HepG2 (cell line): ENCODE results near the gene P2RY8. TPM values are rescaled to one million over a fixed set of nuclear protein-coding genes. Genes with fewer than 3 reads are reported as not detected.

ENCODE experiments used
- ATAC-seq: fragments of 200-7000 bp; cut with Tn5 transposase; 3 replicates; pipeline ENCODE4 v1.9.1; 2020; ENCODE audit warnings: mild to moderate bottlenecking, moderate library complexity
- BruUV-seq: library from RNA; stranded (reverse); fragments of 400-500 nt; replicated peaks from 2 replicates; lab custom pipeline; 2021; lab: Mats Ljungman, UMichigan
- CTCF ChIA-PET: fragments of 300-600 bp; formaldehyde crosslinking; extraction: SDS; loops from one replicate; lab custom pipeline; 2021; ENCODE audit warnings: low total read pairs, inconsistent platforms, low intra/inter-chr PET ratio; lab: Yijun Ruan, JAX
- POLR2A ChIA-PET: fragments of 350-600 bp; sonication (Branson Sonifier 250); formaldehyde crosslinking; loops from one replicate; lab custom pipeline; 2020; ENCODE audit warnings: antibody characterized with exemption, inconsistent platforms; lab: Yijun Ruan, JAX
- DNase-seq: peaks from one replicate; pipeline ENCODE4 v3.0.0-alpha.2; 2015; ENCODE audit warnings: low spot score
- FAIRE-seq: peaks from 3 replicates; lab custom pipeline; 2011; peaks lifted over from hg19 to GRCh38; lab: Jason Lieb, UNC
- H2AFZ ChIP-seq: one replicate; pipeline ENCODE4 v1.6.1; 2011; ENCODE audit warnings: low read length, inconsistent platforms
- H3K27ac ChIP-seq: fragments of 300-600 bp; 3 replicates; pipeline ENCODE4 v1.8.0; 2011; ENCODE audit warnings: mixed run types, mild to moderate bottlenecking, mixed read lengths, low read length, inconsistent platforms; ENCODE audit not compliant: insufficient read depth; ENCODE audit errors: extremely low read length
- H3K27me3 ChIP-seq, 2 experiments: fragments of 200-600 bp in 1 of 2; 2 replicates in 1 of 2; 3 replicates in 1 of 2; pipeline versions ENCODE4 v1.6.0 to v1.8.0; 2011; ENCODE audit warnings: low read length in 2 of 2, mild to moderate bottlenecking in 2 of 2, moderate library complexity in 2 of 2, inconsistent platforms in 1 of 2; ENCODE audit not compliant: insufficient read depth in 2 of 2, control insufficient read depth in 1 of 2
- H3K36me3 ChIP-seq, 2 experiments: fragments of 200-600 bp in 1 of 2; replicated peaks in 1 of 2; 2 replicates in 1 of 2; 3 replicates in 1 of 2; pipeline versions ENCODE4 v1.5.1 to v1.8.0; 2011; ENCODE audit warnings: low read length in 2 of 2, inconsistent platforms in 1 of 2; ENCODE audit not compliant: insufficient read depth in 2 of 2, control insufficient read depth in 1 of 2
- H3K4me1 ChIP-seq: 2 replicates; pipeline ENCODE4 v1.5.1; 2012; ENCODE audit warnings: low read length, inconsistent platforms; ENCODE audit not compliant: insufficient read depth
- H3K4me2 ChIP-seq: 2 replicates; pipeline ENCODE4 v1.6.0; 2011; ENCODE audit warnings: low read depth, low read length, inconsistent platforms
- H3K4me3 ChIP-seq, 3 experiments: fragments of 200-600 bp in 1 of 3; sonication (generic), shearing (Covaris generic) in 1 of 3; replicated peaks in 1 of 3; 2 replicates each; pipeline ENCODE4 v1.5.1; 2011 to 2016; ENCODE audit warnings: low read length in 3 of 3, inconsistent platforms in 2 of 3, low read depth in 2 of 3, mild to moderate bottlenecking in 2 of 3, control low read depth in 1 of 3, mixed read lengths in 1 of 3; ENCODE audit not compliant: insufficient read depth in 1 of 3
- H3K79me2 ChIP-seq: one replicate; pipeline ENCODE4 v1.6.1; 2011; ENCODE audit warnings: low read length, inconsistent platforms; ENCODE audit not compliant: insufficient read depth
- H3K9ac ChIP-seq: 2 replicates; pipeline ENCODE4 v1.6.0; 2011; ENCODE audit warnings: mild to moderate bottlenecking, low read depth, low read length, inconsistent platforms; ENCODE audit not compliant: insufficient read depth
- H3K9me3 ChIP-seq: 2 replicates; pipeline ENCODE4 v1.5.1; 2012; ENCODE audit warnings: mild to moderate bottlenecking, low read length
- H4K20me1 ChIP-seq: 2 replicates; pipeline ENCODE4 v1.6.0; 2011; ENCODE audit warnings: inconsistent platforms, mild to moderate bottlenecking, low read length, moderate library complexity; ENCODE audit not compliant: insufficient read depth
- AGO1 ChIP-seq: fragments of 200-400 bp; formaldehyde crosslinking; IDR thresholded peaks from 2 replicates; pipeline ENCODE4 v1.6.1; 2017; ENCODE audit warnings: mild to moderate bottlenecking, low read depth, low read length, moderate library complexity; ENCODE audit not compliant: poor library complexity, severe bottlenecking
- EED ChIP-seq: sonication (generic); formaldehyde crosslinking; IDR thresholded peaks from 2 replicates; pipeline ENCODE4 v1.5.0; 2020; ENCODE audit warnings: mild to moderate bottlenecking, missing genetic modification reagents
- FOXK1 ChIP-seq: sonication (generic); formaldehyde crosslinking; IDR thresholded peaks from 2 replicates; pipeline ENCODE4 v1.4.0; 2020; ENCODE audit warnings: low read depth, missing genetic modification reagents, borderline replicate concordance
- KDM2A ChIP-seq: sonication (generic); formaldehyde crosslinking; IDR thresholded peaks from 2 replicates; pipeline ENCODE4 v1.4.0; 2020; ENCODE audit warnings: low read depth, missing genetic modification reagents, borderline replicate concordance
- KDM4B ChIP-seq: sonication (generic); formaldehyde crosslinking; IDR thresholded peaks from 2 replicates; pipeline ENCODE4 v1.4.0; 2020; ENCODE audit warnings: missing genetic modification reagents
- MTF1 ChIP-seq: sonication (generic); formaldehyde crosslinking; IDR thresholded peaks from 2 replicates; pipeline ENCODE4 v1.5.0; 2020; ENCODE audit warnings: missing genetic modification reagents
- POLR2AphosphoS5 ChIP-seq: IDR thresholded peaks from 2 replicates; pipeline ENCODE4 v1.6.1; 2012; ENCODE audit warnings: low read depth, low read length
- PTBP1 ChIP-seq: fragments of 200-400 bp; formaldehyde crosslinking; IDR thresholded peaks from 2 replicates; pipeline ENCODE4 v1.6.1; 2018; ENCODE audit warnings: low read length, low read depth; ENCODE audit not compliant: poor library complexity, severe bottlenecking
- STAT5B ChIP-seq: sonication (generic); formaldehyde crosslinking; IDR thresholded peaks from 2 replicates; pipeline ENCODE4 v1.4.0; 2020; ENCODE audit warnings: missing genetic modification reagents
- TBP ChIP-seq: sonication (generic); formaldehyde crosslinking; IDR thresholded peaks from 2 replicates; pipeline ENCODE4 v1.5.0; 2020; ENCODE audit warnings: missing genetic modification reagents
- TCF12 ChIP-seq, 2 experiments: fragments of 450-650 bp in 1 of 2; sonication (generic) in 1 of 2; formaldehyde crosslinking in 1 of 2; IDR thresholded peaks; 2 replicates each; pipeline versions ENCODE4 v1.6.1 to v1.8.0; 2017 to 2022; ENCODE audit warnings: antibody characterized with exemption in 1 of 2, mild to moderate bottlenecking in 1 of 2, missing genetic modification reagents in 1 of 2, moderate library complexity in 1 of 2
- TEAD3 ChIP-seq: optimal IDR thresholded peaks from 2 replicates; pipeline ENCODE3; 2016; ENCODE audit warnings: borderline replicate concordance
- ZFP1 ChIP-seq: IDR thresholded peaks from 2 replicates; pipeline ENCODE4 v1.6.1; 2016
- ZNF232 ChIP-seq: sonication (generic); formaldehyde crosslinking; IDR thresholded peaks from 2 replicates; pipeline ENCODE4 v1.4.0; 2020; ENCODE audit warnings: missing genetic modification reagents, borderline replicate concordance
- ZNF572 ChIP-seq: sonication (generic); formaldehyde crosslinking; IDR thresholded peaks from 2 replicates; pipeline ENCODE4 v1.5.1; 2020; ENCODE audit warnings: mild to moderate bottlenecking, missing genetic modification reagents
- ZNF605 ChIP-seq: sonication (generic); formaldehyde crosslinking; IDR thresholded peaks from 2 replicates; pipeline ENCODE4 v1.8.0; 2022; ENCODE audit warnings: mild to moderate bottlenecking, missing genetic modification reagents
- ZNF616 ChIP-seq: sonication (generic); formaldehyde crosslinking; IDR thresholded peaks from 2 replicates; pipeline ENCODE4 v1.5.0; 2020; ENCODE audit warnings: low read depth, mild to moderate bottlenecking, missing genetic modification reagents
- ZNF674 ChIP-seq: sonication (generic); formaldehyde crosslinking; IDR thresholded peaks from 2 replicates; pipeline ENCODE4 v1.5.0; 2020; ENCODE audit warnings: low read depth, mild to moderate bottlenecking, missing genetic modification reagents
- ZNF781 ChIP-seq: sonication (generic); formaldehyde crosslinking; IDR thresholded peaks from 2 replicates; pipeline ENCODE4 v1.5.1; 2020; ENCODE audit warnings: borderline replicate concordance, mild to moderate bottlenecking, missing genetic modification reagents; ENCODE audit errors: not compliant biosample characterization
- WGBS: methylation state at CpG from one replicate; pipeline ENCODE4 v1.1.6; 2017; ENCODE audit warnings: low lambda C conversion rate; 5-methylcytosine and 5-hydroxymethylcytosine counted together
- in situ Hi-C: cut with HindIII; loops from 2 replicates; pipeline ENCODE4 v1.10.0; 2017; ENCODE audit warnings: low pct_unique_long_range_greater_than_20kb; ENCODE audit not compliant: extremely low pct_ligation_motif_present
- intact Hi-C: fragments of 100-400 bp; cut with micrococcal nuclease; formaldehyde crosslinking; loops from one replicate; pipeline ENCODE4 v1.10.0; 2022; ENCODE audit not compliant: unreplicated experiment
- polyA plus RNA-seq, 8 experiments: library from polyadenylated mRNA; depleted of rRNA in 3 of 8; stranded (reverse) in 7 of 8; unstranded in 1 of 8; fragments of >200 nt; fragmentation: Illumina TruSeq in 4 of 8; extraction: Trizol in 4 of 8; gene quantifications; 2 replicates each; pipeline versions ENCODE4 v1.2.1 to v1.2.3, GENCODE V29; 2011 to 2016; ENCODE audit warnings: low read depth in 4 of 8, missing spikeins in 1 of 8, mixed read lengths in 1 of 8; ENCODE audit not compliant: insufficient read depth in 1 of 8
- total RNA-seq, 5 experiments: library from RNA; depleted of rRNA; stranded (reverse); fragments of >200 nt; fragmentation: Illumina TruSeq; extraction: Trizol; gene quantifications; 2 replicates each; pipeline ENCODE4 v1.2.3, GENCODE V29; 2016; ENCODE audit warnings: low read depth in 1 of 5

Gene P2RY8
- total and polyA plus RNA-seq, 2 of the 13 experiments (the other 11 are each of a cell fraction or from before 2014, with no cell fraction given), result 1.0 to 1.3 TPM

DNA sequence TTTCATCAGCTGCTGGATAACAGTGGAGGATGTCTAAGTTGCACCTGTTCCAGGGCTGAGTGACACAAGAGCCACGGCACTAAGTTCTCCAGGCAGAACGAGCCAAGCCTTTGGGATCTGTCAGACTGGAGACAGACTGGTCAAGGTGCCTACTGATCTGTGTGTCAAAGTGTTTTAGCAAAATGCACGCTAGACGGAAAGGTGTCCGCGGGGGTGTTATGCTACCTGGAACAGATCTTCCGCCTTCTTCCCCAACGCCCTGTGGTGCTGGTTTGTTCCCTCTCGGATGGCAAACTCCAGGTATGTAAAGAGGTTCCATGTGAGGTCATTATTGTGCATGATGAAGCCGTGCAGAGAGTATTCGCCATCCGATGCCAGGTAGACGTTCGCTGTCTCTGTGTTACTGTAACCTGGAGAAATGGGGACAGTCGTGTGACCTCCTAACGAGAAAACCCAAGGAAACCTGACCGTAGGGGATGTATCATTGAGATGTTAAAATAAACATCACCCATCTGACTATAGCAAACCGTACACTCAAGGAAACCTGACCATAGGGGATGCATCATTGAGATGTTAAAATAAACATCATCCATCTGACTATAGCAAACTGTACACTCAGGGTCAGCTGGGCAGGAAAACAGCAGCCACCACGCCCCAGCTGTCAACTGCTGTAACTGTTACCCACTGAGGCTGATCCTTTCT, 115.4 kb downstream of the P2RY8 start:
- TF ChIP-seq EED (CRISPR knock-in tag) (no peak), TEAD3 (CRISPR knock-in tag) (no peak), TBP (CRISPR knock-in tag) (no peak), ZNF232 (CRISPR knock-in tag) (no peak), ZNF605 (peak; percentile 26; the same call in 1 of the 2 replicates), KDM4B (CRISPR knock-in tag) (no peak), KDM2A (CRISPR knock-in tag) (0 out of 2 replicates have a peak, but pooled peaks have one; percentile 16)
- ChIA-PET POLR2A (no interaction called here), CTCF (no interaction called here)
- H3K9me3 ChIP-seq, result peaks cover 16% of the 10 kb centered on the region; the same call in 1 of the 2 replicates
- intact Hi-C loops (no loop called here), in situ Hi-C loops (no loop called here)
- H2AFZ ChIP-seq, result no peak overlapping the region
- H3K79me2 ChIP-seq, result no peaks in the 10 kb centered on the region
- H3K27me3 ChIP-seq, result no peaks in the 10 kb centered on the region
- no peak overlapping the region for H3K27ac ChIP-seq
- peak; percentile 7; the same call in 2 of the 3 replicates for ATAC-seq
- no peak overlapping the region for H3K4me2 ChIP-seq
- no peak for FAIRE-seq
- peaks cover 12% of the 10 kb centered on the region for H3K4me1 ChIP-seq
- no peak for DNase-seq
- H4K20me1 ChIP-seq, result peaks cover 3% of the 10 kb centered on the region; the same call in 1 of the 2 replicates
- peaks cover 7 to 9% of the 10 kb centered on the region in 2 experiments; a peak in 4 of 5 replicates for H3K36me3 ChIP-seq
- no peak overlapping the region for H3K4me3 ChIP-seq
- no TSS peak for BruUV-seq
- H3K9ac ChIP-seq, result no peak overlapping the region
- over 99% methylated on average over 18 of the region's 19 CpGs for WGBS

DNA sequence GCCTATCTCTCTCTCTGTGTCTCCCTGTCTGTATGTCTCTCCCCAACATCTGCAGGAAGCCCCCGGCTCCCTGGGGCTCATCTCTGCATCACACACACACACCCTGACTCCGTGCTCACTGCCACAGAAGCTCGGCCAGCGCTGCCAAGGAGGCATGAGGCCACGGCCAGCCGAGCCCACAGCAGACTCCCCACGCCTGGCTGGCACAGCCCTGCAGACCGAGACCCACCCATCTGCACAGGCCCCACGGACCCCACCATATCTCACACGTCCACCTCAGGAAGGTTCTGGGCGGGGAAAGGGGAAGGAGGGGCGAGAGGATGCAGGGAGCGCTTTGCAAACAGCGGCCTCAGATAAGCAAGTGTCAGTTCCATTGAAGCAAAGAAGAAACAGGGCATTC, 116.6 kb downstream of the P2RY8 start:
- Histone ChIP-seq H3K36me3 (peaks cover 9 to 14% of the 10 kb centered on the region in 2 experiments; a peak in 4 of 5 replicates), H3K27me3 (no peaks in the 10 kb centered on the region), H3K27ac (no peak overlapping the region), H3K9me3 (peaks cover 16% of the 10 kb centered on the region; the same call in 1 of the 2 replicates), H3K4me2 (no peak overlapping the region), H2AFZ (no peak overlapping the region), H3K79me2 (no peaks in the 10 kb centered on the region), H3K4me3 (no peak overlapping the region), H3K9ac (no peak overlapping the region), H4K20me1 (peaks cover 3% of the 10 kb centered on the region; the same call in 1 of the 2 replicates), H3K4me1 (peaks cover 12% of the 10 kb centered on the region)
- FAIRE-seq, result no peak
- ChIA-PET CTCF (no interaction called here), POLR2A (no interaction called here)
- ATAC-seq, result peak; percentile 21
- no TSS peak for BruUV-seq
- intact Hi-C loops, result no loop called here
- WGBS, result 93% methylated on average over 14 of the region's 14 CpGs
- DNase-seq, result no peak
- in situ Hi-C loops, result no loop called here
- TF ChIP-seq ZNF572 (CRISPR knock-in tag), result peak; percentile 27; the same call in 1 of the 2 replicates
- TF ChIP-seq POLR2AphosphoS5, result peak; percentile 21; the same call in 1 of the 2 replicates
- no peak for TF ChIP-seq ZNF674 (CRISPR knock-in tag)
- TF ChIP-seq ZNF781 (CRISPR knock-in tag), result no peak
- no peak for TF ChIP-seq ZFP1 (CRISPR knock-in tag)
- TF ChIP-seq PTBP1, result peak; percentile 99
- TF ChIP-seq FOXK1 (CRISPR knock-in tag), result no peak
- TF ChIP-seq STAT5B, result no peak
- no peak for TF ChIP-seq MTF1
- TF ChIP-seq TCF12 (IDR thresholded peaks at IDR 0.05), result no peak
- no peak for TF ChIP-seq TCF12 (CRISPR knock-in tag; IDR thresholded peaks at IDR 0.05)
- no peak for TF ChIP-seq ZNF616 (CRISPR knock-in tag)
- peak; percentile 94 for TF ChIP-seq AGO1
